Embryonic facial prominence (tissue), 1 donor: Measurements from ENCODE around the gene DLX2.
"Not testable (repeated sequence)": the region's sequence is repeated elsewhere in the genome, so short reads cannot be mapped to it uniquely, and the experiment has no call there.

Experiments used
- DNase-seq: peaks from one replicate; pipeline ENCODE4 v3.0.0-alpha.2; 2016; ENCODE audit errors: extremely low spot score

The DLX2 gene

DNA sequence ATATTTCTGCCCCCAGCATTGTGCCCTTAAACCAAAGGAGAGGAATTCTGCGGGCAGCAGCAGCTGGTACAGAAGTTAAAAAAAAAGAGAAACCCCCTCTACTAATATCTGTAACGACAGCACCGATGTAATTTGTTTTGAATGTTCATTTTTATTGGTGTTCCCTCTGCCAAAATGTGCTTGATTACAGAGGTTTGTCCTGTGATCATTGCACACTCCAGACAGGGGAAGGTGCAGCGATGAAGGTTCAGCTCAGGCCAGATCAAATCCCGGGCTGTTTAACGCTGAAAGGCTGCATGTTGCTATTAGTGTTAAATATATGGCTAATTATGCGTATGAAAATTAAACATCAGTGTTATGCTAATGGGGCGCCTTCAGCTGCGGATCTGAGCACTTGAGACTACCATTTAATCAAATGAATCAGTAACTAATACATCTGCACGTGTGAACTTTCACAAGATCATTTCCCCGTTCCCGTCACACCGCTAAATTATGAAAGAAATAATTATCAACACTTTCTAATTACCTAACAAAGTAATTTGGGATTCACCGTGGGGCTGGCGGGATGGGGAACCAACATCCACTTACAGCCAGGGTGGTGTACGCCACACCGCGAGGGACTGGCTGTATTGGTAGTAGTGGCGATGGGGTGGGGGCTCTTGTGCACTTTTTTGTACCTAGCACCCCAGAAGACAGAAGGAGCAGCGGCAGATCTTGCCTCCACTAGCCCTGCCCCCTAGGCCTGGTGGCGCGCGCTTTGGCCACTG lies 18.9 kb downstream of the DLX2 start:
- no peak for DNase-seq

DNA sequence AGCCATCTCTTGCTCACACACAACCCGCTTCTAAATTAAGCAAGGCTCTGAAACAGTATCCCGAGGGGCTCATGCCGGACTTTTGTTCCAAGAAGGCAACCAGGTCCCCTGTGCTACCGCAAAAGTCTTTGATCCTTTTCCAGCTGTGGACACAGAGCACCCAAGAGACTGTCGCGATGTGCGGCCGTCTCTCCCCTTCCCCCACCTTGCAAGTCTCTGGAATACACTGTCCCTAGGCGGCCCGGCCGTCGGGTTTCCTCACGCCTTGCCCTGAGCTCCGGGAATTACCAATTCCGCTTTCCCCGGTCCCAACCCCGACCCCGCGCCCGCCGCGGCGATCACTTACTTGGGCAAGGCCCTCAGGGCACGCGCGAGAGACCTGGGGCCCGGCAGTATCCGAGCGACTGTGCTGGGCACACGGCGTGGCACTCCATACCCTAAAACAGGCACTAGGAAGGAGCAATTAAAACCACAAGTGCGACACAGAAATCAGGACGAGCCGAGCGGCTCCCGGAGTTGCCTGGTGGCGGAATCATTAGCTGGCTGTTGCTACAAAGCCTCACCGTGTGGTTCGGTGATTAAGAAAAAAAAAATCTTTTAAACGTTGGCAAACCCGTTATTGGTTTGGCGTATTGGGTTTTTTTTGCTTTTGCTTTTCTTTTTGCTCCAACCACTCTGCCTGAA lies 19.6 kb downstream of the DLX2 start:
- no peak for DNase-seq

DNA sequence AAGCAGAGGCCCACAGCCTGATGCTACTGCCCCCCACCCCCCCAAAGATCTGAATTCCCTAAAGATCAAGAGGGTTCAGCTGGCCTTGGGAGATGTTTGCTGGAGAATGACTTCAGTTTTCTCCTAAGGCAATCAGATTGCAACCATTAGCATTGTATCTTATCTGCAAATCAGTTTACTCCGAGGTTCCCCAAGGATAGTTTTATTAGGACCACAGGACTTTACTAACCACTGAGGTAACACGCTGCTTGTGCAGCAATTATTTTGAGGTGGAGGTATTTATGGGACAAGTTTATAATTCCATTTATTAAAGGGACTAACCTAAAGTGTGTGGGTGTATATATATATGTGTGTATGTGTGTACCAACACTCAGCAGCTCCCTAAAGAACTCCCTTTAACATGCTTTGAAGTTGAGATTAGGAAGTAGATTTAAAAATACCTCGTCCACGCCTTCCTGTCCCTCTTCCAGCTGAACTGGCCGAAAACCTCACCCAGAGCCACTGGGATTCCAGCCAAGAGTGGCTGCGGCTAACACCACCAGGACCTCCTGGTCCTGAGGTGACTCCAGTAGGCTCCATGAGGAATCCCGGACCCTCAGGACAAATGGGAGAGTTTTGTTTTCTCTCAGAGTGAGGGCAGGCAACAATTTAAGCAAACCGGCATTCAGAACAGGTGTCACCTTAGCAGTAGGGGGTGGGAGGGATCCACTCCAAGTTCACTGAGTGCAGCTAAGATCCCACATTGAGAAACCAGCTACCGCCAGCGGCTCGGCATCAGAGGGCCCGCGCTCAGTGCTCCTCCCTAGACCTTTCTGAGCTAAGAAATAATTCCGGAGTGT lies 20.4 kb downstream of the DLX2 start:
- no peak for DNase-seq

DNA sequence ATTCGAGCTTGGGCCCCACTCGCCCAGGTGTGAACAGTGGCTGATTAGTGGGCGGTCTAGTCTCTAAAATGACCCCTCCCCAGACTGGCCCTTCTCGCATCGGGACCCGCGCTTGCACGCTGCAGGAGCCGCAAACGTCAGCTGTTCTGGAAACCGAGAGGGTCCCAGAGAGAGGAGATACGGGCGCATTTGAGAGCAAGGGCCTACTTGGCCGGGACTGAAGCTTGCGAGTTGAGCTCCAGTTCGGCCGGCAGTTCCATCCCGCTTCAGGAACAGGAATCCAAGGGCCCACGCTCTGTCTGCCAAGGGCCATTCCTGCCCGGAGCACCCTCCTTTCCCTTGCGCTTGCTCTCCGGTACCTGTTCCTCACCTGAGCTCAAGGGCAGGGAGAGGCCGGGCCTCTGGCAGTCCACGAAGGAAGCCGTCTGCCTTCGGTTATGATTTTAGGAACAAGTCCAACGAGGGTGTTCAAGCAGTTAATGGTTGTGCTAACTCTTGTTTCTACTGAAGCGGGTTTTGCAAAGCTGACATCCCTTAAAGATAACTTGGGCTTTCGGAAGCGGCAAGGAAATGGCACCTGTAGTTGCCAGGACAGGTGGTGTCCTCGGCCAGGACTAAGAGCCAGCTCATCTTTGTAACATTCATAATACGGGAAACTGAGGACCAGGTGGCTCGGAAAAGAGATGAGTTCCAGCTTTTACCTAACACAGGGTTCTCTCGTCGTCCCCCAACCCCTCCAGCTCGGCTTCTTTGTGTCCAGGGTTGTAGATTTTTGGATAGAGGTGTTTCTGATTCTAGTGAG lies 21.3 kb downstream of the DLX2 start:
- DNase-seq = no peak

DNA sequence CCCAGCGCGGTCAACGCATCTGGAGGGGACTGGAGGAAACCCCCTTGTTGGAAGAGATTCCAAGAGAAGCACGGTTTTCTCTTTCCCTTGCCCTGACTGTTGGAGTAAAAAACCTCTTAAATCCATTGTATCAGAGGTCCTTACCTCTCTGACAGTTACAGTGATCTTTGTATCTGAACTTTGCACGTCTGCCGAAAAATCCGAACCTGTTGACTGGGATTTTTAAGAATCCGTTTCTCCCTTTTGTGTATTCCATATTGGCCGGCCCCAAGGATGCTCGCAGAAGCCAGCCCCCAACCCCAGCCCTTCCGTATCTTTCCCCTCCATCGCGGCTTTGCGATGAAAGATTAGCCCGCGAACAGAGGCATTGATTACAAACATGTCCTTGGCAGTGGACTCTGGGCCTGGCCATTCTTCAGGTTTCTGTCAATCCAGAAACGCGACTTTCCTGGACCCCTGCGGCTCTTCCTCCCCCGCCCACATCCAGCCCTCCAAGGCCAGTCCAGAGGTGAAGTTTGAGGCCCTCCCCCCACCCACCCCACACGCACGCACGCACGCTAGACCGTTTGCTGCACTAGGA lies 22.0 kb downstream of the DLX2 start:
- no peak for DNase-seq

DNA sequence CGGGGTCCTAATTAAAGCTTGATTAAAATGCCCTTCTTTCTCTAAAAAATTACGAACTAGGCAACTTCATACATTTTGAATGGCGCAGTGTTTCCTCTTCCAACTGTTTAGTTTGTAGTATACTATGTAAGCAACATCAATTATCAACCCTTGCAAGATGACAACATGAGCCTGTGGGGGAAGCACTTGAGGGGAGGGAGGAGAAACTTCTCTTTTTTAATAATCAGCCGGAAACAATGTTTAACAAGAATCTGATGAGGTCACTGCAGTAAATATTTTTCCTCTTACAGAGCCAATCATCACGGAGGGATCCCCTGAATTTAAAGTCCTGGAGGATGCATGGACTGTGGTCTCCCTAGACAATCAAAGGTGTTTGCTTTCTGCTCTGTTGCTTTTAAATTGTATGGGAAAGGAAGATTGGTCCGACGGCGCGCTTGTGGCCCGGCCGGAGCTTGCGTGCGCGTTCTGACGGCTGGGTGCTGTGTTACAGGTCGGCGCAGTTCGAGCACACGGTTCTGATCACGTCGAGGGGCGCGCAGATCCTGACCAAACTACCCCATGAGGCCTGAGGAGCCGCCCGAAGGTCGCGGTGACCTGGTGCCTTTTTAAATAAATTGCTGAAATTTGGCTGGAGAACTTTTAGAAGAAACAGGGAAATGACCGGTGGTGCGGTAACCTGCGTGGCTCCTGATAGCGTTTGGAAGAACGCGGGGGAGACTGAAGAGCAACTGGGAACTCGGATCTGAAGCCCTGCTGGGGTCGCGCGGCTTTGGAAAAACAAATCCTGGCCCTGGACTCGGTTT lies 22.7 kb downstream of the DLX2 start:
- DNase-seq = no peak

DNA sequence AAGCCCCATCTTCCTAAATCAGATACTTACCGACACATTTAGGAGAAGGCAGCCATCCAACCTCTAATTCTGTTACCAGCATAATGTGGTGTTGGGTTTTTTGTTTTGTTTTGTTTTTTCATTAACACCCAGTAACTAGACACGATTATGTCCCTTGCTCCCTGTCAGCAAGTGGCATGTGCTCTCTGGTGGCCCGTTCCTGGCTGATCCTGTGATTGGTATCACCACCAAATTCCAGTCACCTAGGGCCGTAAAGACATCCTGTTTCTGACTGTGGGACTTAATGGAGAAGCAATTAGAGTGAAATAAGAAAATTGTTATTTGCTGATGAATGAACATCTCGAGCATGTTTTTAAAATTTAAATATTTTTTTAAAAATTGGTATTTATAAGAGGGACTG lies 23.3 kb downstream of the DLX2 start:
- DNase-seq = no peak

DNA sequence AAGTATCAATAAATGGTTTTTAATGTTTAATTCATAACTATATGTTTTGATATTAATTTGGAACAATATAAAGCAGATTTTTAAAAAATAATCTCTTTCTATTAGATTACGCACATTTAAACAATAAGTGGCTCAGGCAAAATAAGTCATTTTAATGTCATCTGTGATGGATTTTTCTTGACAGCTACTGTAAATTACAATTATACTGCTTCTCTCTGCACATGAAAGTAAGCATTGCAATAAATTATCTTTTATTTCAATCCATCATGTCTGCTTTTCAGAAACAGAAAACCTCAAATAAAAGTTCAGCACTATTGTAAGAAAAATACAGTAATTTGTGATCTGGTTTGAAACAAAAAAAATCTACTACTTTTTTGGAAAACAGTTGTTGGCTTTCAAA lies 28.4 kb downstream of the DLX2 start:
- no peak for DNase-seq

DNA sequence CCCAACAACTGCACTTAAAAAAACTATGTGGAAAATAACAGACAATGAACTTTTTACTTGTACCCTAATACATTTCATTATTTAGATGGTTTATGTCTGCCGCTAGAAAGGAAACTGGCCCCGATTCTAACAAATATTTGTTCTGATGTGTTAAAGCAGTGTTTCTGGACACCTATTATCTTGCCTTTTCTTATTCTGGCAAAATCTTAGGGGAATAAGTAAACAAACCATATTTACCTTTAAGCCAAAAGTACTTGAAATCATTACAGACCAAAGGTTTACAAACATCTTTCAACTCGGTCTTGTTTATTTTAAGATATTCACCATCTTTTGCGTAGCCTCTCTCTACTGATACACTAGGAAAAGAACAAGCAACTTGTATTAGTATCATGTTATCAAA lies 29.2 kb downstream of the DLX2 start:
- no peak for DNase-seq

DNA sequence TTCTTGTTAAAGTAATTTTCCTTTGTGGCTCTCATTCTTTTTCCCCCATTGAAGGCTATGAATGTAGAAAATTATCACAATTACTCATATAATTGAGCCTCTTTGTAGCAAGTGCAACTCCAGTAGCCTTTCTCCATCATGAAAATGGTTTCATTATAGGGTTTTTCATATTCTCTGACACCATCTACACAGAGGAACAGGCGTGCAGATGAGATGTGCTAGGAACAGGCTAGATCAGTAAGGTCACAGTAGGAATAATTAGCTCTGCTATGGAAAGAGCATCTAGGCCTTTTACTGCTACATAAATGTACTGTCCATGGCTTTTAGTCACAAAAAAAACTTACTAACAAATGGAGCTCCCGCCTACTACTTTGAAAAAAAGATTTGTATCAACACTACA lies 30.0 kb downstream of the DLX2 start:
- DNase-seq = no peak

DNA sequence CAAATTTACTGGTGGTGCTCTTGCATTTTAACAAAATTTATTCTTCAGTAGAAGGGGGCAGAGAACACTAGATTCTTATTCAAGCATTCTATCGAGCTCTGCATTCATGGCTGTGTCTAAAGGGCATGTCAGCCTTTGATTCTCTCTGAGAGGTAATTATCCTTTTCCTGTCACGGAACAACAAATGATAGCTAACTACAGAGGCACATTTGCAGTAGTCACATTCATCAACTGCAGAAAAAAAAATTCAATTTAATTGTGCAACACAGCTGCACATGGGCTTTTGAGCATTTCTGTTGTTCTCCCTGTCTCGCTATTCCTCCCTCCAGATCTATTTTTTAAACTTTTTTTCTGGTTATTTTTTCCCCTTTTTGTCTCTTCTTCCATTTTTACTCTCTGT lies 30.4 kb downstream of the DLX2 start:
- DNase-seq = no peak

DNA sequence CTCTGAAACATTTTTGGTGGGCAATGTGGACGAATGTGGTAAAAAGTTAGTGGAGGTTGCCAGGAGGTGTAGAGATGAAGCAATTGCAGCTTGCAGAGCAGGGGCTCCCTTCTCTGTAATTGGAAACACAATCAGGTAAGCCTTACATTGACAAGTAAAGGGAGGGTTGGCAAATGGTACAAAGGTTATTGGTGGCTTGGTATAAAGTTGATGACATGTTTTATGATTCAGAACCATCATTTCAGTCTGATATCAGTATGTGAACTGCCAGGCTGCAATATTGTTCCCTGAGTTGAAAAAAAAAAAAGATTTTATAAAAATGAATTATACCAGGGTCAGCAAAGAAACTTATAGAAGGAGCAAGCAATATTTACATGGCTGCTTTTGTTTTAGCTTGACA lies 31.8 kb downstream of the DLX2 start:
- no peak for DNase-seq

DNA sequence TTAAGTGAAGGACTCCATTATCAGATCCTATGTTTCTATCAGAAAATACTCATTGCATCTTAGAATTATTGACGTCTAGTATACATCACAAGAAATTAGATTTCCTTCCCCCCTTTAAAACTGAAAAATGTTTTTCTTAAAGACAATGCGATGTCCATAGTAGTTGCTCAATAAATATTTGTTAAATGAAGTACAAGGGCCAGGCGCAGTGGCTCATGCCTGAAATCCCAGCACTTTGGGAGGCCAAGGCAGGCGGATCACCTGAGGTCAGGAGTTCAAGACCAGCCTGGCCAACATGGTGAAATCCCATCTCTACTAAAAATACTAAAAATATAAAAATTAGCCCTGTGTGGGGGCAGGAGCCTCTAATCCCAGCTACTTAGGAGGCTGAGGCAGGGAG lies 34.8 kb downstream of the DLX2 start:
- DNase-seq = not testable (repeated sequence)

DNA sequence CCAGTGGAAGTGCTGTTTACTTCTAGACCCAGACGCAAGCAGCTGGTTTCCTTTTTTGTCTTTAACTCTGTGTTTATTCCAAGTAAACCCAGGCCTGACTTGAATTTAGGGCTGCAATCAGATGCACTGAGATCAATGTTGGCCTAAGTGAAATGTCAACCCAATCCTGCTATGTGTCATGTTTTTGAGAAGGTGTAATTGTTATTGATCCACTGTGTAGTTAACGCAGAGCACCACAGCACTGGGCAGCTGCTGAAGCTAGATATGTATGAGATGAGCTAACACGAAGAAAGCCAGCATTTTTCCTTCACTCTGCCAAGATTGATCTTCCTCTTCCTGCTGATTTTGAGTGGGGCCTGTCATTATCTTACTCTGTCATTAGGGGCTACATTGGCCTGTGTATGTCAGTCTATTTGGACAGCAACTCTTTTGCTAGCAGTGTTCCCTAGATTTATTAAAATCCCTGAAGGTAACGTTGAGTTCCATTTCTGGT lies 36.3 kb downstream of the DLX2 start:
- DNase-seq = no peak

DNA sequence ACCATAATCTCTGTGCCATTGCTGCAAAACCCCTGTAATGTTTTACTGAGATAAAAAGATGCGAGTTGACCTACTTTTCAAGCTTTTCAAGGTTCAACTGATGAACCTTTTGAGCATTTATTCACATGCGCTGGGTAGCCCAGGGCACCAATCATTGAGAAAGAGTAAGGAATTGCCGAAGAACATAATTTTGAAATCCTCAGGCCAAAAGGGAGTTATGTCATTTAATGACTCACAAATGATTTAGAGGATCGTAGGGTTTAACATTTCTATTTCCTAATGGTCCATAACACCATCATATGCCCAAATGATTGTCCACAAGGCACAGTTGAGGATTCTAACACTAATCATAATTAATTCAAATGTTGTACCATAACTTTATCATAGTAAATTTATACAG lies 37.6 kb downstream of the DLX2 start:
- DNase-seq = no peak

DNA sequence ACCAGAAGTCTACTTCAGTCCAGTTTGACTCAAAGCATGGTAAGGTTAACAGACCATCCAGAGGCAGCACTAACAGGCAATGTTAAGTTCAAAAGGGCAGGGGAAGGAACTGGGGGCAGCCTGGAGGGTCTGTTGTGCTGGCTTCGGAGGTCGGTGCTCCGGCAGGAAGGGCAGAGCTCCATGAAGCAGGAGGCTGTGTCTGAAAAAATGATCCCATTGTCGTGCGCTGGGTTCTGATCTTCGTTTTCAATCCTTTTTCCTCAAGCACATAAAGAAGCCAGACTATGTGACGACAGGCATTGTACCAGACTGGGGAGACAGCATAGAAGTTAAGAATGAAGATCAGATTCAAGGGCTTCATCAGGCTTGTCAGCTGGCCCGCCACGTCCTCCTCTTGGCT lies 39.3 kb downstream of the DLX2 start:
- no peak for DNase-seq

DNA sequence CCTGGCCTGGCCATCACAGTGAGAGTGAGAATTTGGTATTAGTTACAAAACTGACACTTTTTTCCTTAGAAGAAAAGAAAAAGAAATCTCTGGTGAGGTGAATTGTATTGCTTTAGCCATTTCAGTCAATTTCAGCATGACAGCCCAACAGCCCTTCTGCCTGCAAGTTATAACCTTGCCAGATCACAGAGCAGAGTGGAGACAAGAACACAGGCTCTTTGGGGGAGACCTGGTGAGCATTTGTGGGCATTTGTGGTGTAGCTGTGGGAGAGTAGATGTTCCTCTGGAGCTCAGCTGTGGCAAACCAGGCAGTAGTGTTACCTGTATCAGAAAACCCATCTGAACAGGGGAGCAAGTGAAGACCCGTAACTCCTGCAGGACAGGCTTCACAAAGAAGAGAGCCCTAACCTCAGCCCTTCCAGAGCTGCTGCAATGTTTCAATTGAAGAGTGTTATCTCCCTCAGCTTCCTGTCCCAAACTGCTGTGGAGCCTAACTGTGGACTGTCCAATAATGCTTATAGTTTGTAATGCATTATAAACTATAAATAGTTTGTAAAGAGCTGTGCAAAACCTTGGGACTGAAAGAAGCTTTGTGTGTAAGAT lies 40.2 kb downstream of the DLX2 start:
- DNase-seq = no peak

DNA sequence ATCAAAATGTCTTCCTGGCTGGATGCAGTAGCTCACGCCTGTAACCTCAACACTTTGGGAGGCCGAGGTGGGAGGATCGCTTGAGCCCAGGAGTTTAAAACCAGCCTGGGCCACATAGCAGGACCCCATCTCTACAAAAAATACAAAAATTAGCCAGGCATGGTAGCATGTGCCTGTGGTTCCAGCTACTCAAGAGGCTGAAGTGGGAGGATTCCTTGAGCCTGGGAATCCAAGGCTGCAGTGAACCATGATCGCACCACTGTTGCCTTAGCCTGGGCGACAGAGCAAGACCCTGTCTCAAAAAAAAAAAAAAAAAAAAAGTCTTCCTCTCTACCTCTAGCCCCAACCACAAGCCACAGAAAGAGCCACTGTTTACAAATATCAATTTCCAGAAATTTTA lies 42.6 kb downstream of the DLX2 start:
- DNase-seq = not testable (repeated sequence)

DNA sequence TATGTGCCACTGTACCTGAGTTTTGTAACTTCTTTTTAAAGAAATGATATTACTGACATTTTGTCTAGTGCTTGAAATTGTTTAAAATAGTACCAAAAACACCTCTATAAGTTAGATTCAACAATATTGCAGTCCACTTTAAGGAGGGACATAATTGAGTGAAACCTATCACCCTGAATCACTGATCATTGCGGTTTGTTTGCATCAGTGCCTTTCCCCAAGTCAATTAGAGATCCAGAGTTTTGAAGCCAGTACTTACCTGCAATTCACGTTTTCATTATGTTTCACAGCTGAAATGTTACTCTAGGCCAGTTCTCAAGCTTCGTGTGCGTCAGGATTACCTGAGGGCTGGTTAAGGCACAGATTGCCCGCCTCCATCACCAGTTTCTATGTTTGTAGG lies 44.0 kb downstream of the DLX2 start:
- no peak for DNase-seq

DNA sequence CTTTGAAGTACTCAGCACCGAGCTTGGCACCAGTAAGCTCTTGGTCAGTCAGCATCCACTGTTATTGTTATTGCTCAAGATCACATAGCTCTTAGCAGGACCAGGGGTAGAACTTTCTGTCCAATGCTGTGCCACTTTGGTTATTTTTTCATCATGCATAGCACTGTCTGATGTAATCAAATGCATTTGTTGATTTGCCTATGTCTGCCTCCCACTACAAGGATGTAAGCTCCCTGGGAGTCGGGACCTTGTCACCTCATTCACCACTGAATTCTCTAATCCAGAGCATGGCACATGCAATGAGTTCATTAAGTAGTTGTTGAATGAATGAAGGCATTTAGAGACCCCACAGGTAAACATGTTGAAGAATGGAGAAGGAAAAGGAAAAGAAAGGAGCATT lies 46.4 kb downstream of the DLX2 start:
- no peak for DNase-seq
